Measurements from ENCODE around the gene GAA. TPM values are rescaled to one million over a fixed set of nuclear protein-coding genes. Genes with fewer than 3 reads are reported as not detected.

The GAA gene
- total RNA-seq, 8 experiments from 2014 or later, result 16.1 to 66.3 (median 35.8) TPM

DNA sequence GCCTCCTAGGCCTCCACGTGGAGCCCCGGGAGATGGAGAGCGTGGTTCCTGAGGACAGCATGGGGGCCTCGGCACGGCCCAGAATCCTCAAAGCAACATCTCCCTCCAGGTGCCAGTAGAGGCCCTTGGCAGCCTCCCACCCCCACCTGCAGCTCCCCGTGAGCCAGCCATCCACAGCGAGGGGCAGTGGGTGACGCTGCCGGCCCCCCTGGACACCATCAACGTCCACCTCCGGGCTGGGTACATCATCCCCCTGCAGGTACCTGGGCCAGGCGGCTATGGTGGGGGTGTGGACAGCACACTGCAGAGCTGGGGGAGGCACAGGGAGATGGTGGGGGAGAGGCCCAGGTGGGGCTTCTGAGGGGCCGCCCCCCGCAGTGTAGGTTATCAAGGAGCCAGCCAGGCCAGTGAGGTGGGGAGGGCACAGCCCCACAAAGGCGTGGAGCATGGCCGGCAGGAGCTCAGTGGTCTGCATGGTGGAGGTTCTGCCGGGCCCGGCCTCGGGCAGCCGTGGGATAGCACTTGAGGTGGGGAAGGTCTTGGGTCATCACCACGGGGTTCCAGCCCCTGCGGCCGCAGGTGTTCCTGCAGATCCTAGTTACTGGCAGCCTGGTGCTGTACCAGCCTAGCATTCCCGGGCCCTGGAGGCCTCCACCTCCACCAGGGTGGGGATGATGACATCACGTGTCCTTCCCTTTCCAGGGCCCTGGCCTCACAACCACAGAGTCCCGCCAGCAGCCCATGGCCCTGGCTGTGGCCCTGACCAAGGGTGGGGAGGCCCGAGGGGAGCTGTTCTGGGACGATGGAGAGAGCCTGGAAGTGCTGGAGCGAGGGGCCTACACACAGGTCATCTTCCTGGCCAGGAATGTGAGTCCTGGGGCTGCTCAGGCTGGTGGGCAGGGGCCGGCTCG is 16.4 kb downstream of the GAA start:
- H3K27ac ChIP-seq, result peak overlapping the region in 1 of 2 donors; percentile 79
- H3K4me3 ChIP-seq, result no peak overlapping the region
- no CpG with 5 or more reads among the region's 31 CpGs for WGBS, 10 experiments
- H3K4me1 ChIP-seq (replicated peaks in 1 of 2), result peaks cover 9 to 17% of the 10 kb centered on the region in 2 donors
- ATAC-seq (replicated peaks in 6 of 8), result peak in 3 of 8 experiments; percentile 14 to 30 (median 17)
- in situ Hi-C loops (cut with MboI; ENCODE audit: low pct_unique_long_range_greater_than_20kb in 2 of 9, low sequenced_read_pairs in 9 of 9, unreplicated experiment in 9 of 9), result no loop called here

- Histone ChIP-seq H3K27ac (peak overlapping the region; percentile 26 to 37), H3K4me3 (no peak overlapping the region), H3K4me1 (replicated peaks in 1 of 2) (peaks cover 9 to 17% of the 10 kb centered on the region in 2 donors)
- peak in 1 of 8 experiments; percentile 5 for ATAC-seq (replicated peaks in 6 of 8)
- 80 to 100% (median 100%) methylated on average over 1 to 6 of the region's 35 CpGs; no CpG with 5 or more reads in 5 of the 10 experiments for WGBS, 10 experiments
- in situ Hi-C loops (cut with MboI; ENCODE audit: low pct_unique_long_range_greater_than_20kb in 2 of 9, low sequenced_read_pairs in 9 of 9, unreplicated experiment in 9 of 9), result no loop called here
Observed at GRCh38 chr17:80118601-80119270, 17.4 kb downstream of the GAA start.

- peak in 4 of 8 experiments; percentile 14 to 39 (median 34) for ATAC-seq (replicated peaks in 6 of 8)
- no peak overlapping the region for H3K4me3 ChIP-seq
- peaks cover 15 to 23% of the 10 kb centered on the region in 2 donors for H3K4me1 ChIP-seq (replicated peaks in 1 of 2)
- peak overlapping the region in 1 of 2 donors; percentile 37 for H3K27ac ChIP-seq
- WGBS, 10 experiments, result 93 to 100% (median 100%) methylated on average over 1 to 6 of the region's 24 CpGs; no CpG with 5 or more reads in 5 of the 10 experiments
- in situ Hi-C loops (cut with MboI; ENCODE audit: low pct_unique_long_range_greater_than_20kb in 2 of 9, low sequenced_read_pairs in 9 of 9, unreplicated experiment in 9 of 9), result no loop called here
Observed at GRCh38 chr17:80119271-80119791, 17.9 kb downstream of the GAA start.

GRCh38 chr17:80119839-80120238 is 18.5 kb downstream of the GAA start:
- Histone ChIP-seq H3K27ac (no peak overlapping the region), H3K4me3 (no peak overlapping the region), H3K4me1 (replicated peaks in 1 of 2) (peaks cover 19 to 26% of the 10 kb centered on the region in 2 donors)
- in situ Hi-C loops (cut with MboI; ENCODE audit: low pct_unique_long_range_greater_than_20kb in 2 of 9, low sequenced_read_pairs in 9 of 9, unreplicated experiment in 9 of 9), result no loop called here
- 80 to 100% (median 93%) methylated on average over 1 to 6 of the region's 9 CpGs; no CpG with 5 or more reads in 7 of the 10 experiments for WGBS, 10 experiments
- no peak for ATAC-seq (replicated peaks in 6 of 8)

GRCh38 chr17:80122026-80122575 is 20.7 kb downstream of the GAA start:
- no peak overlapping the region for H3K4me3 ChIP-seq
- in situ Hi-C loops (cut with MboI; ENCODE audit: low pct_unique_long_range_greater_than_20kb in 2 of 9, low sequenced_read_pairs in 9 of 9, unreplicated experiment in 9 of 9), result no loop called here
- 47 to 100% (median 90%) methylated on average over 3 to 14 of the region's 17 CpGs; no CpG with 5 or more reads in 6 of the 10 experiments for WGBS, 10 experiments
- no peak for ATAC-seq (replicated peaks in 6 of 8)
- peaks cover 10 to 15% of the 10 kb centered on the region in 2 donors for H3K4me1 ChIP-seq (replicated peaks in 1 of 2)
- no peak overlapping the region for H3K27ac ChIP-seq

DNA sequence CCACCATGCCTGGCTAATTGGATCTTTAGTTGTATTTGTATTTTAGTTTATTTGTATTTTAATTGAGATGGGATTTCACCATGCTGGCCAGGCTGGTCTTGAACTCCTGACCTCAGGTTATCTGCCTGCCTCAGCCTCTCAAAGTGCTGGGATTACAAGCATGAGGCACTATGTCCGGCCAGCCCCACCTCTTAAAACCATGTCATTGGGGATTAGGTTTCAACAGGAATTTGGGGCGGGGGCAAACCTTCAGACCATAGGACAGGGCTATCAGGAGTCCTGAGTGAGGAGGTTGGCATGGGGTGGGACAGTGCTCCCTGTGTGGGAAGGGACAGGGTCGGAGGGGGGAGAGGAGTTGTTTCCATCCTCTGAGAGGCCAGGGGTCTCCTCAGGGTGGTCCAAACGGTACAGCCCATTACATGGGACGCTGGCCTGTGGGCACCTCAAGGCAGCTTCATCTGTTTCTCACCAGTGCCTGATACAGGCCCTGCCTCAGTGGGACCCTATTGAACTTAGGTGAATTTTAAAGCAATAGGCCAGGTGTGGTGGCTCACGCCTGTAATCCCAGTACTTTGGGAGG is 21.6 kb downstream of the GAA start:
- in situ Hi-C loops (cut with MboI; ENCODE audit: low pct_unique_long_range_greater_than_20kb in 2 of 9, low sequenced_read_pairs in 9 of 9, unreplicated experiment in 9 of 9), result no loop called here
- 60 to 100% (median 83%) methylated on average over 1 to 4 of the region's 6 CpGs; no CpG with 5 or more reads in 5 of the 10 experiments for WGBS, 10 experiments
- H3K27ac ChIP-seq, result no peak overlapping the region
- ATAC-seq (replicated peaks in 6 of 8), result no peak
- peaks cover 10 to 14% of the 10 kb centered on the region in 2 donors for H3K4me1 ChIP-seq (replicated peaks in 1 of 2)
- no peak overlapping the region for H3K4me3 ChIP-seq

- Histone ChIP-seq H3K27ac (peak overlapping the region; percentile 11 to 21), H3K4me1 (replicated peaks in 1 of 2) (peaks cover 10 to 14% of the 10 kb centered on the region in 2 donors), H3K4me3 (no peak overlapping the region)
- WGBS, 10 experiments, result 50 to 96% (median 78%) methylated on average over 2 to 6 of the region's 15 CpGs; no CpG with 5 or more reads in 5 of the 10 experiments
- peak in 5 of 8 experiments; percentile 4 to 59 (median 30) for ATAC-seq (replicated peaks in 6 of 8)
- in situ Hi-C loops (cut with MboI; ENCODE audit: low pct_unique_long_range_greater_than_20kb in 2 of 9, low sequenced_read_pairs in 9 of 9, unreplicated experiment in 9 of 9), result no loop called here
Observed at GRCh38 chr17:80123791-80124190, 22.4 kb downstream of the GAA start.

DNA sequence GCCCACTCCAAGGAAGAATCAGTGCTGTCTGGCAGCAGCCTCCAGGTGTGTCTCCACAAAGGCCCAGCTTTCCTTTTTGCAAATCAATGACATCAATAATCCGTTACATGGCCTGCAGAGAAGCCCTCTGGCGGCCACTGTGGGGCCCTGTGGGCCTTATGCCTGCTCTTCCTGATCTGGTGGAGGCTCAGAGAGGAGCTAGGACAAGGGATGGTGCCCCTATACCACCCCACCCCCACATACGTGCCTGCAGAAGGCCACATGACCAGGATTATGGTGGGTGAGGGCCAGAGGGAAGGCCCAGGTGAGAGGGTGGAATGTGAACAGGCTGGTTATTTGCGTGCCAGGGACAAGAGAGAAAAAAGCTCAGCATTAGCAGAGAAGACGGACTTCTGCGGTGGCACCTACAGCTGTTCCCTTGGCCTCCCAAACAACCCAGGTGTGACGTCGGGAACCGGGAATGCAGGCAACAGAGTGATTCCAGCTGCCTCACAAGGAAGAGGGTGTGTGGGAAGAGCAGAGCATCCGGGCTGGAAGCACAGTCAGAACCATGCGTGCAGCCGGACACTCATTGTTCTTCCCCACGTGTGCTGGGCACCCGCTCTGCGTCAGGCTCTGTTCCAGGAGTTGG is 23.1 kb downstream of the GAA start:
- peak; percentile 9 to 94 (median 90) for ATAC-seq (replicated peaks in 6 of 8)
- in situ Hi-C loops (cut with MboI; ENCODE audit: low pct_unique_long_range_greater_than_20kb in 2 of 9, low sequenced_read_pairs in 9 of 9, unreplicated experiment in 9 of 9), result no loop called here
- no peak overlapping the region for H3K4me3 ChIP-seq
- H3K27ac ChIP-seq, result peak overlapping the region; percentile 11 to 21
- peaks cover 10 to 12% of the 10 kb centered on the region in 2 donors for H3K4me1 ChIP-seq (replicated peaks in 1 of 2)
- 31 to 88% (median 66%) methylated on average over 4 to 11 of the region's 15 CpGs; no CpG with 5 or more reads in 5 of the 10 experiments for WGBS, 10 experiments

DNA sequence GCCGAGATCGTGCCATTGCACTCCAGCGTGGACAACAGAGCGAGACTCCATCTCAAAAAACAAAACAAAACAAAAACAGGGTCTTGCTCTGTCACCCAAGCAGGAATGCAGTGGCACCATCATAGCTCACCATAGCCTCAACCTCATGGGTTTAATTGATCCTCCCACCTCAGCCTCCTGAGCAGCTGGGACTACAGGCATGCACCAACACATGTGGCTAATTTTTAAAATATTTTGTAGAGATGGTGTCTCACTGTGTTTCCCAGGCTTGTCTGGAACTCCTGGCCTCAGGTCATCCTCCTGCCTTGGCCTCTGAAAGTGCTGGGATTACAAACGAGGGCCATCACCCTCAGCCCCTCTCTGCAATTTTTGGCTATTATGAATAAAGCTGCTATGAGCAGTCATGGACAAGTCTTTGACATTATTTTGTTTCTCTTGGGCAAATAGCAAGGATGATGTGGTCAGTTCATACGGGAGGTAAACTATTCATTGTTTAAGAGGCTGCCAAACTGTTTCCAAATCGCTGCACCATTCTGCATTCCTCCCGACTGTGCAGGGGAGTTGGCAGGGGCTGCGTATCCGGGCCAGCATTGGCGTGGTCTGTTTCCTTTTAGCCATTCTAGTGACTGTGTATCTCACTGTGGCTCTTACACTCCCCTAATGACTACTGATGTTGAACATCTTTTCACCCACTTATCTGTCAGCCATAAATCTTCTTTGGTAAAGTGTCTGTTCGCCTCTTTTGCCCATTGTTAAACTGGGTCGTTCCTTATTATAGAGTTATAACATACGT is 24.5 kb downstream of the GAA start:
- WGBS, 10 experiments, result 10 to 100% (median 69%) methylated on average over 1 to 13 of the region's 14 CpGs
- H3K4me1 ChIP-seq (replicated peaks in 1 of 2), result peaks cover 10% of the 10 kb centered on the region in 2 donors
- ATAC-seq (replicated peaks in 6 of 8), result no peak
- H3K27ac ChIP-seq, result no peak overlapping the region
- in situ Hi-C loops (cut with MboI; ENCODE audit: low pct_unique_long_range_greater_than_20kb in 2 of 9, low sequenced_read_pairs in 9 of 9, unreplicated experiment in 9 of 9), result no loop called here
- no peak overlapping the region for H3K4me3 ChIP-seq

DNA sequence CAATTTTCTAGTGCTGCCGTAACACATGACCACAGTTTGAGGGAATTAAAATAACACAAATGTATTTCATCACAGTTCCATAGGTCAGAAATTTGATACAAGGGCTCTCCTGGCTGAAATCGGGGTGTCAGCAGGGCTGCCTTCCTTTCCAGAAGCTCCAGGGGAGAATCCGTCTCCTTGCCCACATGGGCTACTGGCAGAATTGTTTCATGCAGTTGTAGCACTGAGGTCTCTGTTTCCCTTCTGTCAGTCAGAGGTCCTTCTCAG is 25.0 kb downstream of the GAA start:
- Histone ChIP-seq H3K4me1 (replicated peaks in 1 of 2) (peaks cover 10% of the 10 kb centered on the region in 2 donors), H3K27ac (no peak overlapping the region), H3K4me3 (no peak overlapping the region)
- ATAC-seq (replicated peaks in 6 of 8), result no peak
- in situ Hi-C loops (cut with MboI; ENCODE audit: low pct_unique_long_range_greater_than_20kb in 2 of 9, low sequenced_read_pairs in 9 of 9, unreplicated experiment in 9 of 9), result no loop called here
- WGBS, 10 experiments, result 29 to 83% (median 75%) methylated on average over 1 to 3 of the region's 3 CpGs; no CpG with 5 or more reads in 3 of the 10 experiments

- Histone ChIP-seq H3K4me3 (no peak overlapping the region), H3K27ac (no peak overlapping the region), H3K4me1 (replicated peaks in 1 of 2) (peaks cover 6% of the 10 kb centered on the region in 2 donors)
- ATAC-seq (replicated peaks in 6 of 8), result peak in 1 of 8 experiments; percentile 2
- in situ Hi-C loops (cut with MboI; ENCODE audit: low pct_unique_long_range_greater_than_20kb in 2 of 9, low sequenced_read_pairs in 9 of 9, unreplicated experiment in 9 of 9), result no loop called here
- WGBS, 10 experiments, result 20 to 63% (median 38%) methylated on average over 1 to 4 of the region's 4 CpGs; no CpG with 5 or more reads in 1 of the 10 experiments
Observed at GRCh38 chr17:80129006-80129565, 27.7 kb downstream of the GAA start.

All from motor neuron (in vitro differentiated cells).